Esophagus muscularis mucosa (tissue), 4 donors: ENCODE data around the gene CCDC88C. TPM values are rescaled to one million over a fixed set of nuclear protein-coding genes. Genes with fewer than 3 reads are reported as not detected.

Experiments
- DNase-seq: peaks from one replicate; pipeline ENCODE4 v3.0.0-alpha.2; 2017; ENCODE audit errors: extremely low spot score
- H3K27ac ChIP-seq, 4 donors: fragments of 200-600 bp; sonication (generic); replicated peaks in 1 of 4; 1 replicate in 3 of 4; 2 replicates in 1 of 4; pipeline ENCODE4 v1.5.1; 2016 to 2019; ENCODE audit warnings: mild to moderate bottlenecking in 1 of 4
- H3K27me3 ChIP-seq, 4 donors: fragments of 200-600 bp; sonication (generic); one replicate each; pipeline versions ENCODE4 v1.5.1 to v1.6.0; 2016 to 2019
- H3K36me3 ChIP-seq, 4 donors: fragments of 200-600 bp; sonication (generic); one replicate each; pipeline ENCODE4 v1.5.1; 2016 to 2019
- H3K4me1 ChIP-seq, 4 donors: fragments of 200-600 bp; sonication (generic); one replicate each; pipeline ENCODE4 v1.5.1; 2016 to 2019
- H3K4me3 ChIP-seq, 4 donors: fragments of 200-600 bp; sonication (generic); 1 replicate in 2 of 4; 2 replicates in 2 of 4; pipeline ENCODE4 v1.5.1; 2016 to 2019; ENCODE audit warnings: mild to moderate bottlenecking in 4 of 4, moderate library complexity in 1 of 4
- H3K9me3 ChIP-seq, 4 donors: fragments of 200-600 bp; sonication (generic); 1 replicate in 3 of 4; 2 replicates in 1 of 4; pipeline ENCODE4 v1.5.1; 2016 to 2019
- EP300 ChIP-seq: sonication (generic); formaldehyde crosslinking; IDR thresholded peaks from one replicate; pipeline ENCODE4 v1.6.1; 2017; ENCODE audit warnings: antibody characterized with exemption
- POLR2A ChIP-seq: fragments of 450-650 bp; IDR thresholded peaks from one replicate; pipeline ENCODE4 v1.6.1; 2017; ENCODE audit warnings: antibody characterized with exemption, moderate library complexity, mild to moderate bottlenecking, low read depth
- POLR2AphosphoS5 ChIP-seq, 2 donors: sonication (generic); formaldehyde crosslinking; IDR thresholded peaks; one replicate each; pipeline ENCODE4 v1.6.1; 2017; ENCODE audit warnings: antibody characterized with exemption in 2 of 2
- WGBS: methylation state at CpG from one replicate; pipeline ENCODE4 v1.1.5; 2018; 5-methylcytosine and 5-hydroxymethylcytosine counted together
- intact Hi-C: fragments of 100-400 bp; cut with DNase I; formaldehyde crosslinking; loops from one replicate; pipeline ENCODE4 v1.15.1; 2023
- total RNA-seq, 4 donors: library from RNA; depleted of rRNA; stranded (reverse); fragments of >200 nt; gene quantifications; one replicate each; pipeline versions ENCODE4 v1.1.0 to v1.2.1, GENCODE V29; 2016
- TF ChIP-seq, protein P1 (sequence below), 3 experiments: fragments of 200-600 bp in 2 of 3; fragments of 450-650 bp in 1 of 3; sonication (generic) in 2 of 3; IDR thresholded peaks; one replicate each; pipeline ENCODE4 v1.5.1; 2017 to 2019; ENCODE audit warnings: antibody characterized with exemption in 3 of 3, mild to moderate bottlenecking in 2 of 3, moderate library complexity in 1 of 3

CCDC88C gene
- total RNA-seq, 4 donors from 2014 or later, result 4.2 to 6.3 (median 5.6) TPM

DNA sequence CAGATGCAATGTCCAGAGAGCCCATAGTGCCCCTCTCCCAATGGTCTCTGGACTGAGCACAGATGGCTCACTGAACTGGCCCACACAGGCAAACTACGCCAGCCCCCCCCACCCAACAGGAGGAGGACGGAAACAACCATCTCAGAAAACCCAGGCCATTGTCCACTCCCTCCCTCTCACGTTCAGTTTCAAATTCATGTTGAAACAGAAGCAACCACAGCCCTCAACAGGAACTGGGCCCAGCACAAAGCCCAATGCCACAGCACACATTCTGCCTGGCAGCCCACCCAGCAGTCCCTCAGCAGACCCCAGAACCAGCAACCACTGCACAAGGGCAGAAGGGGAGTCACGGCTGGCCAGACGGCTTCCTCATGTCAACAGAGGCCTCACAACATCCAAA lies 10.6 kb downstream of the CCDC88C start:
- H3K36me3 ChIP-seq, result no peaks in the 10 kb centered on the region
- no peak for DNase-seq
- intact Hi-C loops, result no loop called here
- H3K9me3 ChIP-seq, result no peaks in the 10 kb centered on the region
- H3K27me3 ChIP-seq, result no peaks in the 10 kb centered on the region
- 100% methylated on average over 3 of the region's 5 CpGs for WGBS
- peaks cover 0 to 12% (median 3%) of the 10 kb centered on the region in 4 donors for H3K4me1 ChIP-seq
- no peak overlapping the region for H3K4me3 ChIP-seq
- no peak overlapping the region for H3K27ac ChIP-seq
- TF ChIP-seq, protein P1, sequence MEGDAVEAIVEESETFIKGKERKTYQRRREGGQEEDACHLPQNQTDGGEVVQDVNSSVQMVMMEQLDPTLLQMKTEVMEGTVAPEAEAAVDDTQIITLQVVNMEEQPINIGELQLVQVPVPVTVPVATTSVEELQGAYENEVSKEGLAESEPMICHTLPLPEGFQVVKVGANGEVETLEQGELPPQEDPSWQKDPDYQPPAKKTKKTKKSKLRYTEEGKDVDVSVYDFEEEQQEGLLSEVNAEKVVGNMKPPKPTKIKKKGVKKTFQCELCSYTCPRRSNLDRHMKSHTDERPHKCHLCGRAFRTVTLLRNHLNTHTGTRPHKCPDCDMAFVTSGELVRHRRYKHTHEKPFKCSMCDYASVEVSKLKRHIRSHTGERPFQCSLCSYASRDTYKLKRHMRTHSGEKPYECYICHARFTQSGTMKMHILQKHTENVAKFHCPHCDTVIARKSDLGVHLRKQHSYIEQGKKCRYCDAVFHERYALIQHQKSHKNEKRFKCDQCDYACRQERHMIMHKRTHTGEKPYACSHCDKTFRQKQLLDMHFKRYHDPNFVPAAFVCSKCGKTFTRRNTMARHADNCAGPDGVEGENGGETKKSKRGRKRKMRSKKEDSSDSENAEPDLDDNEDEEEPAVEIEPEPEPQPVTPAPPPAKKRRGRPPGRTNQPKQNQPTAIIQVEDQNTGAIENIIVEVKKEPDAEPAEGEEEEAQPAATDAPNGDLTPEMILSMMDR (IDR thresholded peaks at IDR 0.05), result no peak
- TF ChIP-seq POLR2A, result no peak
- no peak for TF ChIP-seq POLR2AphosphoS5 (IDR thresholded peaks at IDR 0.05)
- no peak for TF ChIP-seq EP300

DNA sequence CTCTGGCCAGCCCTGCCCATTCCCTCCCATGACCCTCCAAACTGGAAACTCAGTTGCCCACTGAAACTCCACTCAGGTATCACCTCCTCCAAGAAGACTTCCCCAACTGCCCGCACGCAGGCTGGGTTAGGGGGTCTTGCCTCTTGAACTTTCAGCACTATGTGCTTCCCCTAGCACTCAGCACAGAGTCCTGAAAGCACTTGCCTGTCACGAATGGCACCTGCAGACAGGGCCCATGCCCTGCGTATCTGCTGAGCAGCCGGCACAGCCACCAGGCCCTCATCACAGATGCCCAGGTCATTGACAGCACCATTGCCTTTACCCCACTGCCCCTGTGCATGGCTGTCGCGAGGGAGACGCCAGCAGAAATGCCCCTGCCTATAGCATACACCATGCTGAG lies 11.2 kb downstream of the CCDC88C start:
- no peak for TF ChIP-seq POLR2AphosphoS5 (IDR thresholded peaks at IDR 0.05)
- TF ChIP-seq EP300, result no peak
- no peak for TF ChIP-seq POLR2A
- TF ChIP-seq, protein P1 (IDR thresholded peaks at IDR 0.05), result no peak
- DNase-seq, result no peak
- 95% methylated on average over 8 of the region's 8 CpGs for WGBS
- intact Hi-C loops, result no loop called here
- H3K36me3 ChIP-seq, result no peaks in the 10 kb centered on the region
- H3K9me3 ChIP-seq, result no peaks in the 10 kb centered on the region
- H3K4me1 ChIP-seq, result peaks cover 0 to 12% (median 3%) of the 10 kb centered on the region in 4 donors
- H3K27ac ChIP-seq, result no peak overlapping the region
- H3K27me3 ChIP-seq, result no peaks in the 10 kb centered on the region
- H3K4me3 ChIP-seq, result no peak overlapping the region

DNA sequence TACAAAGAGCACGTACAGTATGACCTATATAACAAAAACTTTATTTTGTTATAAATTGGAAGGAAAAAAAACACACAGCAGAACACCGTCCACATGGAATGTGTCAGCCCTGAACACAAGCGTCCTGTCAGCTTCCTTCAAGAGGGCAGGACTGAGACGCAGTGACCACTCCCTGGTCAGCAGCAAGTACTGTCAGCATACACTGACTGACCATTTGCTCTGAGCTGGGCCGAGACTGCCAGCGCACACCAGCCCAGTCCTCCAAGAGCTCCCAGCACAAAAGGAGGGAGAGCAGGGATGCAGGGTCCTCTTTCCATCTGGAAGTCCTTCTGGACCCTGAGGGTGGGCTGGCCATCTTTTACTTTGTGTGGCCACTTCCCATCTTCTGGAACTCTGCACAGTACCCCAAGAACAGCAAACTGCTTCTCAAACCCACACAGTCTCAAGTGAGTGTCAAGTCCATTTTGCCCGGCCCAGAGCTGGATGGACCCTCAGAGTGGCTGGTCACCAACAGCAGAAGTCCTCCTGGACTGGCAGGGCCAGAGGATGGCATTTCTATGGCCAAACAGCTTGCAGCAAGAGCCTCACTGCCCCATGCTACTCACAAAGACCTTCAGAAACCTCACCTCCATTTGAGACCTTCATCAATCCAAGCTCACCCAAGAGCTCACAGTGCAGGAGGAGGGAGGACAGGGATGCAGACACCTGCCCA lies 11.7 kb downstream of the CCDC88C start:
- intact Hi-C loops, result no loop called here
- TF ChIP-seq, protein P1 (IDR thresholded peaks at IDR 0.05), result no peak
- TF ChIP-seq POLR2AphosphoS5 (IDR thresholded peaks at IDR 0.05) (no peak), POLR2A (no peak), EP300 (no peak)
- DNase-seq, result no peak
- no peaks in the 10 kb centered on the region for H3K27me3 ChIP-seq
- WGBS, result 77% methylated on average over 5 of the region's 7 CpGs
- no peak overlapping the region for H3K27ac ChIP-seq
- H3K9me3 ChIP-seq, result no peaks in the 10 kb centered on the region
- H3K4me3 ChIP-seq, result no peak overlapping the region
- peaks cover 0 to 12% (median 3%) of the 10 kb centered on the region in 4 donors for H3K4me1 ChIP-seq
- no peaks in the 10 kb centered on the region for H3K36me3 ChIP-seq

DNA sequence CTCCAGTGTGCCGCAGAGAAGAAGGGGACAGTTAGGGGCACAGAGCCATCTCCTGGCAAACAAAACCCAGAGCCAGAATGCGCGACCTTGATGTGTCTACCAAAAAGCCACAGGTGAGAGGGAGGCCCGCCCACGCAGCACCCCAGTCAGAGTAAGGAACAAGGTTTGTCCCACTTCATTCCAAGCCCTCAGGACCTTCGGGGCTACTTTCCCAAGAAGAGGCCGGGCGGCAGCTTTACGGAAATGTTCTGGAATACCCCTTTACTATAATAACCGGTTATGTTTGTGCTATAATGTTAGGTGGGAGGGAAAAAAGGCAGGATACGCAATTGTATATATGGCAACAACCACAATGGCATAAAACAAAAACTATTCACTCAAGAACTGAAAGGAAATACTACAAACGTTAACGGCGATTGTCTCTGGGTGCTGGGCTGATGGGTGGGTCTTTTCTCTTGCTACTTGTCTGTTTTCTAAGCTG lies 12.3 kb downstream of the CCDC88C start:
- H3K36me3 ChIP-seq, result no peaks in the 10 kb centered on the region
- TF ChIP-seq POLR2A (no peak), EP300 (no peak), POLR2AphosphoS5 (IDR thresholded peaks at IDR 0.05) (no peak)
- TF ChIP-seq, protein P1 (IDR thresholded peaks at IDR 0.05), result no peak
- intact Hi-C loops, result no loop called here
- no peaks in the 10 kb centered on the region for H3K9me3 ChIP-seq
- H3K27ac ChIP-seq, result no peak overlapping the region
- peaks cover 0 to under 1% (median 0%) of the 10 kb centered on the region in 4 donors for H3K27me3 ChIP-seq
- DNase-seq, result no peak
- no peak overlapping the region for H3K4me3 ChIP-seq
- 87% methylated on average over 14 of the region's 14 CpGs for WGBS
- peaks cover 0 to 7% (median 3%) of the 10 kb centered on the region in 4 donors for H3K4me1 ChIP-seq
